Ishikawa (cell line): ENCODE data around the gene RPRD1B.

ENCODE experiments used
- CEBPB ChIP-seq: IDR thresholded peaks from 2 replicates; pipeline ENCODE4 v1.6.1; 2012
- CREB1 ChIP-seq: IDR thresholded peaks from 2 replicates; pipeline ENCODE4 v1.6.1; 2012; ENCODE audit warnings: low read depth
- EGR1 ChIP-seq: IDR thresholded peaks from 2 replicates; pipeline ENCODE4 v1.6.1; 2012
- EP300 ChIP-seq: IDR thresholded peaks from 2 replicates; pipeline ENCODE4 v1.6.1; 2012; ENCODE audit warnings: borderline replicate concordance
- FOXM1 ChIP-seq: IDR thresholded peaks from 2 replicates; pipeline ENCODE4 v1.6.1; 2012; ENCODE audit warnings: low read depth, borderline replicate concordance
- NFIC ChIP-seq: IDR thresholded peaks from 2 replicates; pipeline ENCODE4 v1.6.1; 2012
- RAD21 ChIP-seq: IDR thresholded peaks from 2 replicates; pipeline ENCODE4 v1.6.1; 2012; ENCODE audit warnings: low read depth
- TAF1 ChIP-seq: IDR thresholded peaks from 2 replicates; pipeline ENCODE4 v1.6.1; 2012; ENCODE audit warnings: low read depth, mild to moderate bottlenecking
- TCF12 ChIP-seq: IDR thresholded peaks from 2 replicates; pipeline ENCODE4 v1.6.1; 2012; ENCODE audit warnings: low read depth
- TEAD4 ChIP-seq: IDR thresholded peaks from 2 replicates; pipeline ENCODE4 v1.6.1; 2012
- YY1 ChIP-seq: IDR thresholded peaks from 2 replicates; pipeline ENCODE4 v1.6.1; 2012; ENCODE audit warnings: low read depth
- ZBTB7A ChIP-seq: IDR thresholded peaks from 2 replicates; pipeline ENCODE4 v1.6.1; 2012; ENCODE audit warnings: low read depth
- TF ChIP-seq, protein P1 (sequence below): IDR thresholded peaks from 2 replicates; pipeline ENCODE4 v1.6.1; 2012; ENCODE audit warnings: low read depth, mild to moderate bottlenecking
- TF ChIP-seq, protein P2 (sequence below): IDR thresholded peaks from 2 replicates; pipeline ENCODE4 v1.6.1; 2012
- TF ChIP-seq, protein P3 (sequence below): IDR thresholded peaks from 2 replicates; pipeline ENCODE4 v1.6.1; 2012

The RPRD1B gene

DNA sequence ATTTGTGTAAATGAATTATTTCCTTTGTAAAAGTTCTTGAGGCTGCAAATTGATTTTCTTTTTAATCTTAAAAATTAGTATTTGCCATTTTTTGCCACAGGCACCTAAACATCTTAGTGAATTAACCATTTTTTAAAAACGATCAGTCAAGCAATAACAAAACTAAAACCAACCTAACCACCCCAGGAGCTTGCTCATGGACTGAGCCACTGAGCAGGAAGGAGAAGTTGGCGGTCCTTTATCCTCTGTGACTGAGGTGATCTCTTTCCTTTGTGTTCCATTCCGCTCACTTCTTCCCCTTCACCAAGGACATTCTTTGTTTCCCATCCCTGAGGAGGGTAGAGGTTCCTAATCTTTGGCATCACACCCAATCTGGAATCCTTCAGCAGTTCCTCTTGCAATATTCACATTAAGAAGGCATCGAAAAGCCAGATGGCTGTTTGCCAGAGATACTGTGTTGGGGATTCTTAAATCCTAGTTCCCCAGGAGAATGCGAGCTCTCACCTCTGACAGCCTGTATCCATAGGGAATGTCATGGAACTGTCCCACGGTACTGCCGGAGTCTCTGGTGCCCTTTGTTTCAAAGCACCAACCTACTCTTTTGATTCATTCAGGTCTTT lies 30.5 kb downstream of the RPRD1B start:
- no peak for TF ChIP-seq ZBTB7A
- TF ChIP-seq FOXM1, result no peak
- no peak for TF ChIP-seq CREB1
- no peak for TF ChIP-seq YY1
- TF ChIP-seq RAD21, result no peak
- TF ChIP-seq EP300, result no peak

DNA sequence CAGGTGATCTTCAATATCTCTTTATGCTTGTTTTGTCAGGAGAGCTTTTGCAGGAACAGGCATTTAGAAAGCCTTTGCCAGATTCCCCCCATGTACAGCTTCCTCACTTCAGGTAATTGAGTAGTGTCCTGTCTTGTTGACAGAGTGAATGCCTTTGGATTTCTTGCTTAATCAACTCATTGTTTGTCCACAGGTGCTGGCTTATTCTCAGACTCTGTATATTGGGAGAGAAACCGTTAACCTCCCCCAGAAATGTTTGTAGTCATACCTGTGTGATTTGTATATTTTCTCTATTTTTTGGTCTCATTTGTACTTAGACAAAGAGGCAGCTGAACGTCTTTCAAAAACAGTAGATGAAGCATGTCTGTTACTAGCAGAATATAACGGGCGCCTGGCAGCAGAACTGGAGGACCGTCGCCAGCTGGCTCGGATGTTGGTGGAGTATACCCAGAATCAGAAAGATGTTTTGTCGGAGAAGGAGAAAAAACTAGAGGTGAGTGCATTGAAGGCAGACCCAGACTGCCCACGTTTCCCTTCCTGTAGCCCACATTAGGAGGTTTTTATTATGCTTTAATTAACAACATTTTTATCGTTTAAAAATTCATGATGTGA lies 32.3 kb downstream of the RPRD1B start:
- no peak for TF ChIP-seq NFIC

DNA sequence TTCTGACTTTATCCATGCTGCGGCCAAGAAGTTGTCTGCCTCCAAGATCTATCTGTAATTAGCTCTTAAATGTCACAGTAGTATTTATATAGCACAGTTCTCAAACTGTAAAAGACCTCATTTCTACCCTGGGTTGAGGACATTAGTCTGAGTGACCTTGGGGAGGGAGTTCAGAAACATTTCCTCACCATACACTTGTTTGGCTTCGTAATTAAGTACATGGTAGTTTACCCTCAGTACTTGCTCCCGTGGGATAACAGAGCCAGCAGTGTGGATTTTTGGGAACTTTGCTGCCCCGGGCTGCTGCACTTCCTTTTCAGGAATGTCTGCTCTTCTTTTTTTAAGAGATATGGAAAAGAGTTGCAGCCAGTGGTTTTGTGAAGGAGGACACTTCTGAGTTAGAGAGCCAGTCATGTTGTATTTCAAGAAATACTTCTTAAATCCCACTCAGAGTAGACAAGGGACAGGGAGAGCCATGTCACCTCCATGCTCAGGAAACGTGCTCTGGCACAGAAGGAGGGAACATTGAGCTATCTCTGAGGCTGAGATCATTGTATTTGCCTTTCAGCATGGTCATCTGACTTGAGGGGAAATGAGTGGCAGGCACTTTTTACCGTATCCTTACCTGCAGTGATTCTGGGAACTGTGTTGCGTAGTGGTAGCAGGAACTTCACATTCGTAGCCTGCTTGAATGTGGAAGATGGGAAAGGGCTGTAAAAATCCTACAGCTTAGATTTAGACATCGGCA lies 33.6 kb downstream of the RPRD1B start:
- TF ChIP-seq YY1 (no peak), EP300 (no peak), CREB1 (no peak), CEBPB (no peak), NFIC (no peak), FOXM1 (no peak), ZBTB7A (no peak), EGR1 (no peak), TCF12 (no peak), RAD21 (no peak), TEAD4 (no peak), TAF1 (no peak)
- TF ChIP-seq, protein P1, sequence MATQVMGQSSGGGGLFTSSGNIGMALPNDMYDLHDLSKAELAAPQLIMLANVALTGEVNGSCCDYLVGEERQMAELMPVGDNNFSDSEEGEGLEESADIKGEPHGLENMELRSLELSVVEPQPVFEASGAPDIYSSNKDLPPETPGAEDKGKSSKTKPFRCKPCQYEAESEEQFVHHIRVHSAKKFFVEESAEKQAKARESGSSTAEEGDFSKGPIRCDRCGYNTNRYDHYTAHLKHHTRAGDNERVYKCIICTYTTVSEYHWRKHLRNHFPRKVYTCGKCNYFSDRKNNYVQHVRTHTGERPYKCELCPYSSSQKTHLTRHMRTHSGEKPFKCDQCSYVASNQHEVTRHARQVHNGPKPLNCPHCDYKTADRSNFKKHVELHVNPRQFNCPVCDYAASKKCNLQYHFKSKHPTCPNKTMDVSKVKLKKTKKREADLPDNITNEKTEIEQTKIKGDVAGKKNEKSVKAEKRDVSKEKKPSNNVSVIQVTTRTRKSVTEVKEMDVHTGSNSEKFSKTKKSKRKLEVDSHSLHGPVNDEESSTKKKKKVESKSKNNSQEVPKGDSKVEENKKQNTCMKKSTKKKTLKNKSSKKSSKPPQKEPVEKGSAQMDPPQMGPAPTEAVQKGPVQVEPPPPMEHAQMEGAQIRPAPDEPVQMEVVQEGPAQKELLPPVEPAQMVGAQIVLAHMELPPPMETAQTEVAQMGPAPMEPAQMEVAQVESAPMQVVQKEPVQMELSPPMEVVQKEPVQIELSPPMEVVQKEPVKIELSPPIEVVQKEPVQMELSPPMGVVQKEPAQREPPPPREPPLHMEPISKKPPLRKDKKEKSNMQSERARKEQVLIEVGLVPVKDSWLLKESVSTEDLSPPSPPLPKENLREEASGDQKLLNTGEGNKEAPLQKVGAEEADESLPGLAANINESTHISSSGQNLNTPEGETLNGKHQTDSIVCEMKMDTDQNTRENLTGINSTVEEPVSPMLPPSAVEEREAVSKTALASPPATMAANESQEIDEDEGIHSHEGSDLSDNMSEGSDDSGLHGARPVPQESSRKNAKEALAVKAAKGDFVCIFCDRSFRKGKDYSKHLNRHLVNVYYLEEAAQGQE, result no peak
- TF ChIP-seq, protein P2, sequence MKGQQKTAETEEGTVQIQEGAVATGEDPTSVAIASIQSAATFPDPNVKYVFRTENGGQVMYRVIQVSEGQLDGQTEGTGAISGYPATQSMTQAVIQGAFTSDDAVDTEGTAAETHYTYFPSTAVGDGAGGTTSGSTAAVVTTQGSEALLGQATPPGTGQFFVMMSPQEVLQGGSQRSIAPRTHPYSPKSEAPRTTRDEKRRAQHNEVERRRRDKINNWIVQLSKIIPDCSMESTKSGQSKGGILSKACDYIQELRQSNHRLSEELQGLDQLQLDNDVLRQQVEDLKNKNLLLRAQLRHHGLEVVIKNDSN, result no peak
- TF ChIP-seq, protein P3, sequence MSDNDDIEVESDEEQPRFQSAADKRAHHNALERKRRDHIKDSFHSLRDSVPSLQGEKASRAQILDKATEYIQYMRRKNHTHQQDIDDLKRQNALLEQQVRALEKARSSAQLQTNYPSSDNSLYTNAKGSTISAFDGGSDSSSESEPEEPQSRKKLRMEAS, result no peak

DNA sequence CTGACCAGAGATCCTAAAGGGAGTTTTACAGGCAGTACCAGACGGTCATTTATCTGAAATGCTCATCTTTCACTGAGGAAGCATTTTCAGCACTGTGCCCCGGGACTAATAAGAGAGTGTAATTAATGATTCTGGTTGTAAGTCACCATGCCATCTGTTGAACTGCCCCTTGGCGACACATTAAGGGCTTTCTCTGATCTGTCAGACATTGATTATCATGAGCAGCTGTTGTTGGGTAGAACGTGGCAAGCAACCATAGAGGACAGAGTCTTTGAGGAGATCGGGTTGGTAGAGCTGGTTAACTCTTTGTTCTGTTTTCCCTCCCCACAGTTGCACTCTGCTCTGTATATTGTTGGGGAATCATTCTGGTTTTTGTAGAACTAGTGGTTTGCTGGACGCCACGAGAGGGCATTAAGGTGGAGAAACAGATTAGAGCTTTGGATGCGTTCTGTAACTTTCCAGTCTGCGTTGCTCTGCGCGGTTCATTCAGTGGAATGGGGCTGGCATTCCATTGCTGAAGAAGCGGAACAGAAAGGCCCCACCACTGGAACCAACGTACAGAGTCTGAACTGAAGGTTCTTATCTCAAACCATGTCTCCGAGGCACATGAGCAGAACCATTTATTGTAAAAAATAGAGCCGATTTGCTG lies 34.3 kb downstream of the RPRD1B start:
- no peak for TF ChIP-seq TCF12
- TF ChIP-seq, protein P3, result no peak
- TF ChIP-seq NFIC, result no peak
- TF ChIP-seq ZBTB7A, result no peak
- TF ChIP-seq FOXM1, result no peak
- TF ChIP-seq CREB1, result no peak
- TF ChIP-seq, protein P2, result no peak
- TF ChIP-seq YY1, result no peak
- no peak for TF ChIP-seq EP300
- no peak for TF ChIP-seq RAD21

DNA sequence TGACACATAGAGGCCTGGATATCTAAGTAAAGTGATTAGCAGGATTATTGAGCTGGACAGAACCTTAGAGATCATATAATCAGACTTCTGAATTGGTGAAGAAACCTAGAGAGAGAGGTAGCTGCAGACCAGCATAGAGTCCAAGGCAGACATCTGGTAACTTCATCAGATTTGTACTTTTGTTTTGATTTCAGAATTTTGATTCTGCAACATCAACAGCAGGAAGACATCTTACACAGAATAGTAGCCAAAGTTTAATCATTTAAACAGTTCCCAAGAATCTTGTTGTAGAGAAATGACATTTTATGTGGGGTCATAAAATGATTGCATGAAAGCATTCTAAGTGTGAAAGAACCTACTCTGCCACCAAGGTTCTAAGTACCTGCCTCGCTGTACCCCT lies 39.4 kb downstream of the RPRD1B start:
- TF ChIP-seq RAD21, result no peak
- TF ChIP-seq, protein P3, result no peak
- no peak for TF ChIP-seq ZBTB7A
- no peak for TF ChIP-seq EGR1
- TF ChIP-seq, protein P1, result no peak
- TF ChIP-seq, protein P2, result no peak
- TF ChIP-seq CREB1, result no peak
- TF ChIP-seq EP300, result no peak
- TF ChIP-seq YY1, result no peak
- no peak for TF ChIP-seq NFIC
- no peak for TF ChIP-seq CEBPB
- no peak for TF ChIP-seq TEAD4
- TF ChIP-seq TAF1, result no peak
- TF ChIP-seq TCF12, result no peak
